Lower leg skin (tissue), 4 donors: Measurements from ENCODE around the gene RHBDD2. TPM values are rescaled to one million over a fixed set of nuclear protein-coding genes. Genes with fewer than 3 reads are reported as not detected.
A peak's percentile ranks its signal among the peaks of the same experiment; 100 is the strongest.

Experiments
- DNase-seq, 2 donors: peaks; one replicate each; pipeline ENCODE4 v3.0.0-alpha.2; 2019; ENCODE audit warnings: low spot score in 2 of 2
- H3K4me3 ChIP-seq: fragments of 200-600 bp; sonication (generic); 2 replicates; pipeline ENCODE4 v1.5.1; 2017; ENCODE audit warnings: mild to moderate bottlenecking, low read depth; ENCODE audit not compliant: poor library complexity, severe bottlenecking
- CTCF ChIP-seq, 3 donors: fragments of 450-650 bp; IDR thresholded peaks; one replicate each; pipeline ENCODE4 v1.5.1; 2016; ENCODE audit warnings: antibody characterized with exemption in 3 of 3, mild to moderate bottlenecking in 3 of 3, moderate library complexity in 2 of 3
- POLR2A ChIP-seq, 2 donors: fragments of 450-650 bp; IDR thresholded peaks; one replicate each; pipeline ENCODE4 v1.6.1; 2016 to 2017; ENCODE audit warnings: antibody characterized with exemption in 2 of 2, mild to moderate bottlenecking in 1 of 2, moderate library complexity in 1 of 2
- WGBS, 2 donors: methylation state at CpG; one replicate each; pipeline ENCODE4 v1.1.5; 2018; 5-methylcytosine and 5-hydroxymethylcytosine counted together
- intact Hi-C: fragments of 100-400 bp; cut with DNase I; formaldehyde crosslinking; loops from one replicate; pipeline ENCODE4 v1.15.0; 2023; ENCODE audit warnings: low total_unique reads
- microRNA-seq, 2 donors: library from miRNA; unstranded; fragments of <30 nt; microRNA quantifications; one replicate each; pipeline ENCODE4, GENCODE V29; 2016; ENCODE audit warnings: borderline replicate concordance in 2 of 2, borderline number of aligned reads in 1 of 2
- total RNA-seq, 4 donors: library from RNA; depleted of rRNA; stranded (reverse); fragments of >200 nt; gene quantifications; one replicate each; pipeline ENCODE4 v1.1.0, GENCODE V29; 2016

RHBDD2 gene
- total RNA-seq, 4 donors from 2014 or later = 34.7 to 50.0 (median 41.4) TPM

- intact Hi-C loops = loop anchor here (10.0 kb wide), 1 partner anchor 64 kb away; no protein-coding TSS in a partner anchor
- TF ChIP-seq CTCF (IDR thresholded peaks at IDR 0.05) = no peak
- no peak for TF ChIP-seq POLR2A (IDR thresholded peaks at IDR 0.05)
- no peak overlapping the region for H3K4me3 ChIP-seq
- 92 to 94% methylated on average over 4 of the region's 4 CpGs for WGBS, 2 donors
- no peak for DNase-seq
Observed at GRCh38 chr7:75928568-75928914, 49.7 kb downstream of the RHBDD2 start.

GRCh38 chr7:75931680-75932079 is 52.8 kb downstream of the RHBDD2 start:
- intact Hi-C loops = no loop called here
- no peak overlapping the region for H3K4me3 ChIP-seq
- no peak for TF ChIP-seq POLR2A (IDR thresholded peaks at IDR 0.05)
- TF ChIP-seq CTCF (IDR thresholded peaks at IDR 0.05) = no peak
- no peak for DNase-seq
- WGBS, 2 donors = 71 to 75% methylated on average over 5 of the region's 5 CpGs

GRCh38 chr7:75937958-75938786 is 59.3 kb downstream of the RHBDD2 start:
- DNase-seq = peak; percentile 72 to 87
- WGBS, 2 donors = 67 to 84% methylated on average over 15 of the region's 15 CpGs
- intact Hi-C loops = no loop called here
- H3K4me3 ChIP-seq = no peak overlapping the region
- TF ChIP-seq CTCF (IDR thresholded peaks at IDR 0.05) (no peak), POLR2A (IDR thresholded peaks at IDR 0.05) (no peak)

Small RNAs within 50 kb of the gene (microRNA-seq; reads per million reads assigned to microRNA genes)
- gene MIR4651 = 0 to 2.0 reads per million in 2 donors

Other genes starting within 250 kb of the RHBDD2 start
- 10 to 100 TPM; 20.1 to 30.3 (median 23.0) TPM for gene HIP1, start 140.1 kb upstream of the RHBDD2 start, total RNA-seq
- 1 to 10 TPM in 2 of 4 donors, under 1 TPM in 1, not detected in 1; 0.79 to 2.0 (median 1.9) TPM for gene CCL26, start 106.8 kb upstream of the RHBDD2 start, total RNA-seq
- 1 to 10 TPM in 1 of 4 donors, under 1 TPM in 2, not detected in 1; 0.64 to 2.0 (median 0.72) TPM for gene CCL24, start 65.2 kb upstream of the RHBDD2 start, total RNA-seq
- gene POR, start 36.1 kb downstream of the RHBDD2 start, total RNA-seq = 100 to 1,000 TPM in 1 of 4 donors, 10 to 100 TPM in 3; 77.4 to 129 (median 97.0) TPM
- gene TMEM120A, start 115.6 kb downstream of the RHBDD2 start, total RNA-seq = 10 to 100 TPM; 17.7 to 37.4 (median 27.6) TPM
- gene STYXL1, start 169.0 kb downstream of the RHBDD2 start, total RNA-seq = 10 to 100 TPM; 33.4 to 63.9 (median 42.2) TPM
- gene MDH2, start 169.1 kb downstream of the RHBDD2 start, total RNA-seq = 100 to 1,000 TPM in 3 of 4 donors, 10 to 100 TPM in 1; 89.3 to 121 (median 110) TPM